Ectodermal cell (in vitro differentiated cells): Measurements from ENCODE around the gene WWOX.
A peak's percentile ranks its signal among the peaks of the same experiment; 100 is the strongest.

Experiments used
- H3K27ac ChIP-seq: 2 replicates; pipeline ENCODE4 v1.7.0; 2013; ENCODE audit warnings: mild to moderate bottlenecking, low read depth, low read length; ENCODE audit not compliant: insufficient read depth, poor library complexity, severe bottlenecking
- H3K27me3 ChIP-seq: 2 replicates; pipeline ENCODE4 v1.7.0; 2013; ENCODE audit warnings: mild to moderate bottlenecking, low read length; ENCODE audit not compliant: insufficient read depth, control insufficient read depth, poor library complexity, severe bottlenecking
- H3K36me3 ChIP-seq: one replicate; pipeline ENCODE4 v1.7.0; 2013; ENCODE audit warnings: low read length; ENCODE audit not compliant: control insufficient read depth, insufficient read depth
- H3K4me1 ChIP-seq: one replicate; pipeline ENCODE4 v1.7.0; 2013; ENCODE audit warnings: low read length; ENCODE audit not compliant: control insufficient read depth, insufficient read depth
- H3K4me3 ChIP-seq: 2 replicates; pipeline ENCODE4 v1.7.0; 2013; ENCODE audit warnings: low read depth, low read length, control low read depth; ENCODE audit not compliant: insufficient read depth
- H3K9me3 ChIP-seq: 2 replicates; pipeline ENCODE4 v1.7.0; 2013; ENCODE audit warnings: mild to moderate bottlenecking, low read length, moderate library complexity; ENCODE audit not compliant: control insufficient read depth
- WGBS, 2 experiments: methylation state at CpG; one replicate each; pipeline ENCODE4 v1.1.7; 2013; ENCODE audit warnings: missing lambda C conversion rate in 2 of 2; 5-methylcytosine and 5-hydroxymethylcytosine counted together

The WWOX gene

DNA sequence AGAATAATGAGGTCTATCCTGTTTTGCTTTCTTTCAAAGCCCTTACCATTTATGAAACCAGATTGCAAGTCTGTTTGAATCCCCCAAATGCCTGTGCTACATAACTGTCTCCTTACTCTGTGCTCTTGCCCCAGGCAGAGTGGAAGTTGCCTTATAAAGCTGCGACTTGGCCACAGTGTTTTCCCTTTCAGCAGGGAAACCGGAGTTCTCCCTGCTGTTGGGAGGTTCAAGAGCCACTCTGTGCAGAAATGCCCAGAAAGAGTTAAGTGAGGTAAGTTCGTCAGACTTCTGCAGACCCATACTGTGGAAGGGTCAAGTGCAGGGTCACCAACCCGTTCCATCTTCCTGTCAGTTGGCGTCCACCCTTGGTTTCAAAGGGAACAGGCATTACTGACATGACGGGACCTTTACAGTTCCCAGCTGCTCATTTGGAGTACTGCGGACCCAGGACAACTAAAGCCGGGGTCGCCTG is 508.9 kb downstream of the WWOX start:
- Histone ChIP-seq H3K27ac (peak overlapping the region; percentile 40), H3K27me3 (no peaks in the 10 kb centered on the region), H3K9me3 (no peaks in the 10 kb centered on the region), H3K36me3 (no peaks in the 10 kb centered on the region), H3K4me3 (no peak overlapping the region), H3K4me1 (peaks cover 46% of the 10 kb centered on the region)
- 46 to 48% methylated on average over 9 of the region's 9 CpGs for WGBS, 2 experiments

DNA sequence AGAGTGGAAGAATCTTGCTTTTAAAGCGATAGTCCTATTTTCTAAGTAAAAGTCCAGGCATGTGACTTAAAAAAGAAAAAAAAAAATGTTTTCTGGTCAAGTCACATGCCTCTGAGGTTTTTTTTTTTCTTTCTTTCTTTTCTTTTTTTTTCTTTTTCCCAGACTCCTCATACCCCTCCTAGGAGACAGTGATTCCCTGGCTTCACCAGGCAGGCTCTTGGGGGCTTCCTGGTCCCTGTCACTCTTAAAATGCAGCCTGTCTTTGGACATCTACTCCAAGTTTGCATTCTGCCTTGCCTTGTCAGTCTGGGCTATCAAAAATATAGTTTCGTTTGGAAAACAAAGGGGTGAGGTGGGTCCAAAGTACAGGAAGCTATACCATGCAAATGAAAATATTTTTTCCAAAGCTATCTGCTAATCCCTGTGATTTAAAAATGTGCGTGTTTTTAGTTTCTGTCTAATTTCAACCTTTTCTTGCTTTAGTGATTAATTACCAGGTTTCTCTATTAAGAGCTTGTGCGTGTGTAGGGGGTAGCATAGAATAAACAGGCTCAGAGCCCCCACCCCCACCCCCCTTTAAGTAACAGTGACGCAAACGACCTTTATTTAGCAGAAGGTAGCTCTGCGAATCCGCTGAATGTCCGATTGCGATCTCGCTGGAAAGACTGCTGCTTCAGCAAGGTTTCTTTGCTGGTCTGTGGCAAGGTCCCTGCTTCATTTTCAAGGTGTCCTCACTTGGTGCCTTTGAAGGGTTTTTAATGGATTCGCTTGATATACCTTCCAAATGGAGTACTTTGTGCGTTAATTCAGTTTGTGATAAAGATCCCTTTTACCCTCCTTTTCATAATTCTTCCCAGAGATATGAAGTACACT is 510.2 kb downstream of the WWOX start:
- H3K27me3 ChIP-seq, result no peaks in the 10 kb centered on the region
- peaks cover 46% of the 10 kb centered on the region for H3K4me1 ChIP-seq
- no peak overlapping the region for H3K4me3 ChIP-seq
- H3K9me3 ChIP-seq, result no peaks in the 10 kb centered on the region
- WGBS, 2 experiments, result 85 to 90% methylated on average over 11 to 12 of the region's 13 CpGs
- no peaks in the 10 kb centered on the region for H3K36me3 ChIP-seq
- H3K27ac ChIP-seq, result no peak overlapping the region

DNA sequence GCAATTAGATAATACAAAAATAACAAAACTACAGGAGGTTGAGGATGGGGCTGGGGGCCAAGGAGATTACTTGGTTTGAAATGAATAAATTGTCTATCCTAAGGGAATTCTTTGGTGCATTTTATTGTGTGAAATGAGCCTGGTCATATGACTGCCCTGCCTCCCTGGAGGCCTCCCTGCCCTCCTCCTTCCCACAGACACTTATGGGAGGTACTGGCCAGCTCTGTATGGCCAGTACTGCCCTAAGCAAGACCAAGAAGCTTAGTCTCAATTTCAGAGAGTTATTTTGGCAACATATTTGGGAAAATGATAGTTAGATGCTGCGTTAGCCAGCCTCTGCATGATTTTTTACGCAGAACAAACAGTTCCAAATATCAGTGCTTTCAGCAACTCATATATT is 511.9 kb downstream of the WWOX start:
- H3K9me3 ChIP-seq, result no peaks in the 10 kb centered on the region
- peaks cover 33% of the 10 kb centered on the region for H3K4me1 ChIP-seq
- WGBS, 2 experiments, result 87 to 92% methylated on average over 2 of the region's 2 CpGs
- no peak overlapping the region for H3K27ac ChIP-seq
- no peaks in the 10 kb centered on the region for H3K27me3 ChIP-seq
- H3K4me3 ChIP-seq, result no peak overlapping the region
- H3K36me3 ChIP-seq, result no peaks in the 10 kb centered on the region

DNA sequence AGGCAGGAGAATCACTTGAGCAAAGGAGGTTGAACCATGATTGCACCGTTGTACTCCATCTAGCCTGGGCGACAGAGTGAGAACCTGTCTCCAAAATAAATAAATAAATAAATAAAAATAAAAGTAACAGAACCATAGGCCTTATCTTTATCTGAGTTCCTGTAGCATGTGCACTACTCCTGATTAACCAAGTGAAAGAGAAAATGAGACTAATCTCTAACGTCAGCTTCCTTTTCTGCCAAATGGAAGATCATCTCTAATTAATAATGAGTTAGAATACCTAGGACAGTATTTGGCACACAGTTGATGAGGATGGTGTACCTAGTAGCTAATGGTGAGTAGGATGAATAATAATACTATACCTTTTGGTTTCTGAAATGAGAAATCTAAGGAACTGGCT is 520.4 kb downstream of the WWOX start:
- 86 to 88% methylated on average over 1 to 3 of the region's 3 CpGs for WGBS, 2 experiments
- H3K9me3 ChIP-seq, result no peaks in the 10 kb centered on the region
- no peak overlapping the region for H3K27ac ChIP-seq
- no peaks in the 10 kb centered on the region for H3K27me3 ChIP-seq
- no peak overlapping the region for H3K4me3 ChIP-seq
- no peaks in the 10 kb centered on the region for H3K36me3 ChIP-seq
- H3K4me1 ChIP-seq, result no peaks in the 10 kb centered on the region

DNA sequence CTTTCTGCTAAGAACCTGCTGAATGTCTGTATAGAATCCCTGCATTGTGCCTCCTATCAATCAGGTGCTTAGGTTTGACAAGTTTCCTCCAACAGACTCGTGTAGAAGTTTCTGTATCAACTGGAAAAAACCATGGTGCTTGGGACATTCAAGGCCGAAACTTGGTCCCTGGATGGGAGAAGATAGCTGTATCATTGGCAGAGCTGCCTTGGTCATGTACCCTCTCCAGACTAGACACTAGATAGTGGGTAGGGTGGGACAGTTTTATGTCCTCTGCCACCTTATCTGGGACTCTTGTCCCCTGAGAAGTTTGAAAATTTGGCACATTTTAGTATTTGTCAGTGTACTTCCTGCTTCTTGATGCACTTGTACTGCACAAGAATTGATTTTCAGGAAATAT is 520.8 kb downstream of the WWOX start:
- 81 to 89% methylated on average over 2 of the region's 2 CpGs for WGBS, 2 experiments
- H3K36me3 ChIP-seq, result no peaks in the 10 kb centered on the region
- H3K27me3 ChIP-seq, result no peaks in the 10 kb centered on the region
- H3K27ac ChIP-seq, result no peak overlapping the region
- no peaks in the 10 kb centered on the region for H3K4me1 ChIP-seq
- no peak overlapping the region for H3K4me3 ChIP-seq
- H3K9me3 ChIP-seq, result no peaks in the 10 kb centered on the region

DNA sequence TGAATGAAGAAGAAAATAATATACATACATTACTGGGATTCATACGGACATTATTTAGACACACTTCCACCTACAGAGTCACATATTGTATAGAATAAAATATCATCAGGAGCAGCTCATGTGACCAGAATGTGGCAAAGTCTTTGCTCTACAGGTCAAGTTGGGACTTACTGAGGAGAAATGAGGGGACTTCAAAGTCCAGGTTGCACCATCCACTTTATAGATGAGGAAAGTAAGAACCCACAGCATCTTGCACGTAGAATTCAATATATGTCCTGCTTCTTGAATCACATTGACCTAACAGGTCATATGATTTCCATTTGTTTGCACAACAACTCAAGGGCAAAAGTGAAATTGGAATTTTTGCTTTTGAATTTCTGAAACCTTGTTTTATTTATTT is 524.3 kb downstream of the WWOX start:
- H3K27ac ChIP-seq, result no peak overlapping the region
- H3K36me3 ChIP-seq, result no peaks in the 10 kb centered on the region
- 70 to 87% methylated on average over 1 to 2 of the region's 2 CpGs for WGBS, 2 experiments
- no peak overlapping the region for H3K4me3 ChIP-seq
- no peaks in the 10 kb centered on the region for H3K27me3 ChIP-seq
- no peaks in the 10 kb centered on the region for H3K9me3 ChIP-seq
- H3K4me1 ChIP-seq, result peaks cover 5% of the 10 kb centered on the region

DNA sequence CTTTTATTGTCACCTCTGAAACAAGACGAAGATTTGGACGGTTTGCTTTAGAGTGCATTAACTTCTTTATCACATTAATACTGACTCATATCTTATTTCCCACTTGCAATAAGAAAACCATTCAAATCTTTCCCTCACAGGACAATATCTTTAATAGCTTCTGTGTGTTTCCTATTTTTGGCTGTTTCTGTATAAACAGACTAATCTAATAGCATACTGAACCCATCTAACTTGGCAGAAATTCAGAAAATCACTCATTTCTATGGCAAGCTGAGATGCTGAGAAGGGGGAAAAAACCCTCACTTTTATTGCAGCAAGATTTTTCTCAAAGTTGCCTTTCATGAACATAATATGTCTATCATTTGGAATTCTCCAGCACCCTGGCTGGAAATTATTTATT is 524.9 kb downstream of the WWOX start:
- Histone ChIP-seq H3K9me3 (no peaks in the 10 kb centered on the region), H3K36me3 (no peaks in the 10 kb centered on the region), H3K27me3 (no peaks in the 10 kb centered on the region), H3K4me3 (no peak overlapping the region), H3K4me1 (peaks cover 5% of the 10 kb centered on the region), H3K27ac (no peak overlapping the region)
- WGBS, 2 experiments, result 91 to 94% methylated on average over 2 of the region's 2 CpGs

DNA sequence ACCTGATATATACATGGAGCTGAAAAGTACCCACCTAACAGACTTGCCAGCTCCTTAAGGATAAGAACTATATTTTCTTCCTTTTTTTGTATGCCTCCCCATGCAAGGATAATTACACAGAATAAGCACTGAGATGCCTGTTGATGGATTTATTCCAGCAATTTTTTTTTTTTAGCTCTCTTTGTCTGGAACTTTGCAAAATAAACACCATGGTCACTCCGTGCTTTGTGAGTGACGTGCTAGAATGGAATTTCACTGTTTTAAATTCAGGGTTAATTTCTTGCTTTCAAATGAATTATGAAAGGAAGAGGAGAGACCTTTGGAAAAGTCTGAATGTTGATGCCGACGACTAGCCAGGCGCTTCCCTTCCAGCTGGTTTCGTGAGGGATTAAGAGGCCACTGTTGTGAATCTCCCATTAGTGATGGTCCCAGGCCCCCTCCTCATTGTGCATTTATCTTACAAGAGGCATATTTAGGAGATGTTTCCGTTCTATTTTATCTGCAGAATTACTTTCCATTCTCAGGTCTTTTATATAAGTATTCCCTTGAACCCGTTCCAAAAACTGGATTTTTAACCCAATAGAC is 529.1 kb downstream of the WWOX start:
- H3K4me1 ChIP-seq, result peaks cover 5% of the 10 kb centered on the region
- H3K4me3 ChIP-seq, result no peak overlapping the region
- 88 to 94% methylated on average over 7 to 8 of the region's 8 CpGs for WGBS, 2 experiments
- H3K9me3 ChIP-seq, result no peaks in the 10 kb centered on the region
- H3K27me3 ChIP-seq, result no peaks in the 10 kb centered on the region
- H3K36me3 ChIP-seq, result no peaks in the 10 kb centered on the region
- no peak overlapping the region for H3K27ac ChIP-seq

DNA sequence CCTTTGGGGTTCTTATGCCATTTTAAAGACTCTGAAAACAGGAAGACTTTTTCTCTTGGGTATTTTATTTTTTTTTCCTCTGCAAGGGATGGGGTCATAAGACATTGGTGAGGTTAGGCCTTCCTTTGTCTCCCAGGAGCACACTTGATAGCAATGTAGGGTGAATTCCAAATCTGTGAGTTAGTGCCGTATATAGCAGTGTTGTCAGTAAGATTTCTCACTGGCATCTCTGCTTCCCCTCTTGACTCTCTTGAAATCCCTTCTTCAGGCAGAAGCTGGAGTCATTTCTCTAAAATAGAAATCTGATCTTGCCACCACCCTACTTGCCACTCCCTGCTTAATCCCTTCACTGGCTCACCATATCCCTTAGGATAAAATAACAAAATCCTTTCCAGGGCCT is 529.7 kb downstream of the WWOX start:
- H3K27ac ChIP-seq, result no peak overlapping the region
- WGBS, 2 experiments, result 42 to 46% methylated on average over 1 of the region's 1 CpG
- H3K36me3 ChIP-seq, result no peaks in the 10 kb centered on the region
- no peaks in the 10 kb centered on the region for H3K27me3 ChIP-seq
- peaks cover 5% of the 10 kb centered on the region for H3K4me1 ChIP-seq
- no peaks in the 10 kb centered on the region for H3K9me3 ChIP-seq
- no peak overlapping the region for H3K4me3 ChIP-seq

DNA sequence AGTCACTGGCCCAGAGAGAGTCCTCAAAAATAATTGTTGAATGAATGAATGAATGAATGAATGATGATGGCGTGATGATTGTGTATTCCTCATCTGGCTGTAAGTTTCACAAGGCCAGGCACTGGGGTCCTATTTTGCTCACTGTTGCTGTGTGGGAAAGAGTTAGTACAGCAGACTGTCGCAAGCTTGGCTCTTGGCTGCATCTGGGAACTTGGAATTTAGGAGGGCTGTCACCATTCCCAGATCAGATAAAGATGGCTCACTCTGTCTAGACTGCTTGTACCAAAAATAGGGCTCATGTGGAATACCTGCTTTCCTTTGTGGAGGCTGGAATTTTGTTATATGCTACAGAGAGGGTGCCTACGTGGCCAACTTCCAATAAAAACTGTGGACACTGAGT is 530.6 kb downstream of the WWOX start:
- Histone ChIP-seq H3K27me3 (no peaks in the 10 kb centered on the region), H3K9me3 (no peaks in the 10 kb centered on the region), H3K4me3 (no peak overlapping the region), H3K27ac (no peak overlapping the region), H3K36me3 (no peaks in the 10 kb centered on the region), H3K4me1 (peaks cover 5% of the 10 kb centered on the region)
- WGBS, 2 experiments, result 92 to 94% methylated on average over 3 of the region's 3 CpGs
